ENCODE data around the gene RGL1.

Gene RGL1

DNA sequence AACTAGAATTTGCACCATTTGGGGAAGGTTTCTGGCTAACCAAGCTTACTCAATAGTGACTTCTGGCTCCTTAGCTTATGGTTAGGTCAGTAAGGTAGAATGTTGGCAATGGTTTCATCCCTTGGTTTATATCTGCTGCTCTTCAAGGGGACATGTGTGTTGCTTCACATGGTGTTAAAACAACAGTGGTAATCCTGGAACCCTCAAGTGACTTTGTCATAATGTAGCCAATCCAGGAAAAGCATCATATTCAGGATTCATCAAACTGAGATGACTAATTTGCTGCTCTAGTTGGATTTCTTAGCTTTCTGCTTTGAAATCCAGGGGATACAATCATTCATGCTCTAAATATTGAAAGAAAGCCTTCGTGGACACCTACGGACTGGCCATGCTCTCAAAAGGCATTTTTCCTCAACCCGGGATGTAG is 108.7 kb downstream of the RGL1 start:
- DNase-seq (ENCODE audit: low read depth in 2 of 2, low spot score in 1 of 2): no peak

- no peak for DNase-seq (ENCODE audit: low read depth in 2 of 2, low spot score in 1 of 2)
Measured at GRCh38 chr1:183914276-183914675, 109.4 kb downstream of the RGL1 start.

DNA sequence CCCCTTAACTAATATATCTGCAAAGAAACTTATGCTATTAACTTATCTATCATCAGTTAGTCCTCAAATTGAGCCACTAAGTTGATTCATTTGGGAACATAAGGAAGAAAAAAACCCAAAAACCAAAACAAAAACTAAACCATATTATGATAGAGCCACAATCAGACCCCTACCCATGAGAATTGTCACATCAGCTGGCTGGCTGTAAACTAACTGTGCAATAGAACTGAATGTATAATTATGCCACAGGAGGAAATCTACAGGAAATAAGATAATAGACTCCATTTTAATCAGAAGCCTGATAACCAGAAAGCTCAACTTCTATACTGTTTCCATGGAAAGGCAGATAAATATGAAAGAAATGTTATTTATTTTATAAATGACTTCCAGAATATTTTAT is 110.0 kb downstream of the RGL1 start:
- DNase-seq (ENCODE audit: low read depth in 2 of 2, low spot score in 1 of 2): no peak

DNA sequence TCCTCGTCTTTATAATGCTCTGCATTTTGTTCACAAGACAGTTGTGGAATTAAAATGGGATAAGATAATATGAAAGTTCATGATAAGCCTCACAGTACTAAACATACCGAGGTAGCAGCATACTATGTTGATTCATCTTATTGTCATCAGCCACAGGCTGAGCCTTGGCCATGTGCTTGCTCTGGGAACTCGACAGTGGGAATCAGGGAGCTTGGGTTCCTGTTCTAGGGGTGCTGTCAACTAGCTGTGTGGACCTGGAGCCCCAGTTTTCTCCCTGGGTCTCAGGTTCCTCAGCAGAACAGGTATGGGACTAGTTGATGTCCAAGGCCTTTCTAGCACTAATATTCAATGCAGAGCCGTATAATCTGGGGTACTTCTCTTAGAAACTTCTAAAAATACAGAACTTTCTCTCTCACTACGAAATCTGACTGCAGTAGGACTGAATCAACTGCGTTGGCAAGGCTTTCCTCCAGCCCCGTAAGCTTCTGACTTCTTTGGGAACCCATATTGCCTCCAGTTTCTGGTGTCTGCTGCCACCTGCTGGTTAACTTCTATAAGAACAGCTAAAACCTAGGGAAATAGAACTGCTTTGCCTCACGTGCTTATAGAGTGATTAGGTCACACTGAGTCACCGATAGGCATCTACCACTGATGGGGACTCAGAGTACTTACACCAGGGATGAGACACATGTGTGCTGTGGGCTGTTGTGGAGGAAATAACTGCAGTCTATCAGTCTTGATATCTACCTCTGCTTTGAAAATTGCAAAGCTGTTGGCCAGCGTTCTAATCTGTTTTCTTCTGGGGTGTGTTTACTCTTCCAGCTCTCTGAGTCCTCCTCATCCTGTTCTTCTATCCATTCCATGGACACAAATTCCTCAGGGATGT is 110.9 kb downstream of the RGL1 start:
- DNase-seq (ENCODE audit: low read depth in 2 of 2, low spot score in 1 of 2): peak; percentile 29 to 33

- DNase-seq (ENCODE audit: low read depth in 2 of 2, low spot score in 1 of 2): no peak
Measured at GRCh38 chr1:183916574-183916973, 111.7 kb downstream of the RGL1 start.

- no peak for DNase-seq (ENCODE audit: low read depth in 2 of 2, low spot score in 1 of 2)
Measured at GRCh38 chr1:183918589-183918988, 113.7 kb downstream of the RGL1 start.

DNA sequence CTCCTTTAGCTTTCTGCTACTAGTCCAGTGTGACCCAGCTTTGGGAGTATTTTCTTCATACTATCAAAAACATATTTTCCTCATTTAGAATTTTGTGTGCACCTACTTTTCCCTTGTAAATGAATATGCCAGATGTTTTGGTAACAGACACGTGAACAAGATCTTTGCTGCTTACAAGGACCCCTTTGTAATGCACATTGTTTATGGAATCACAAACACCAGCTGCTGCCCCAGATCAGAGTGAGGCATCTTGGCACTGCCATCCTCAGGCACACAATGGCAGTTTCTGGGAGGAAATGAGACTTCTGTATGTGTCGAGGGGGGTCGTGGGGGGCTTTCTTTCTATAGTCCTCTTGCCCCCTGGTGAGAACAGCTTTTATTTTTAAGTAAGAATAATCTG is 115.7 kb downstream of the RGL1 start:
- no peak for DNase-seq (ENCODE audit: low read depth in 2 of 2, low spot score in 1 of 2)

DNA sequence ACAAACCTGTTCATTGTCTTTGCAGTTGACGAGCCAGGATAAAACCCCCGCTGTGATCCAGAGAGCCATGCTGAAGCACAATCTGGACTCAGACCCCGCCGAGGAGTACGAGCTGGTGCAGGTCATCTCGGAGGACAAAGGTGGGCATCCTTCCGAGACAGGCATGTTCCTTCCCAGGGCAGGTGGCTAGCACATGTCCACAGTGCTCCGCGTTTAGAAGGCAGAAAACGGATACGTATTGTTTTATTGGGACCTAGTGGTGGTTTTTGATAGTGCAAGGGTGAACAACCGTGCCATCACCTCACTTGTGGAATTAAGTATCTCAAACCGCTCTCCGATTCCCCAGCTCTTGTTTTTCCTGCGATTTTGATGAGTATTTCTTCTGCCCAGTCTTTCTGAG is 117.3 kb downstream of the RGL1 start:
- no peak for DNase-seq (ENCODE audit: low read depth in 2 of 2, low spot score in 1 of 2)

DNA sequence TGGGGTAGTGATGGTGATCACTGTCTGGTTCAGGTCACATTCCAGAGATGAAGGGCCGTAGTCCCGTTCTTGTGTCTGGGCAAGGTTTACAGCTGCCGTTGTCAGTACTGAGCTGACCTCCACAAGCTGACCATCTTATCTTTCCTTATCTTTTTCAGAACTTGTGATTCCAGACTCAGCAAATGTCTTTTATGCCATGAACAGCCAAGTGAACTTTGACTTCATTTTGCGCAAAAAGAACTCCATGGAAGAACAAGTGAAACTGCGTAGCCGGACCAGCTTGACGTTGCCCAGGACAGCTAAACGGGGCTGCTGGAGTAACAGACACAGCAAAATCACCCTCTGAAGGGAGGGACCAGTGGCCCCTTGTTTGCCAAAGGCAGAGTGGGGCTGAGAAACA is 121.0 kb downstream of the RGL1 start:
- no peak for DNase-seq (ENCODE audit: low read depth in 2 of 2, low spot score in 1 of 2)

DNA sequence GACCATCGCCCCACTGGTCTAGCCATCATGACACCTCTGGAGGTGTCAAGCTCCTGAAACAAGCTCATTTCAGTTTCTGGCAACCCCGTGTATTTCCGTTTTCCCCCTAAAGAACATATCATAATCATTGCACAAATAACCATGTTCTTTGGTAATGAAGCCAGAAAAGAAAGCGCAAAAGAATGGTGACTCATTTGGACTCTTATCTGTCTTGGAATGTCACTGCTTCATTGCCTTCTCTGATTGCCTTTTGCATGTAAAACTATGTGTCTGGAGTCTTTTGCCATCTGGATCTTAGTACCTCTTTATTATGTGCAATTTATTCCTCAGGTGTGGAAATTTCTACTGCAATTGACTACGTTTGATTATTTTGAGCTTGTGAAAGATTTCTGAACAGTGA is 122.1 kb downstream of the RGL1 start:
- no peak for DNase-seq (ENCODE audit: low read depth in 2 of 2, low spot score in 1 of 2)

DNA sequence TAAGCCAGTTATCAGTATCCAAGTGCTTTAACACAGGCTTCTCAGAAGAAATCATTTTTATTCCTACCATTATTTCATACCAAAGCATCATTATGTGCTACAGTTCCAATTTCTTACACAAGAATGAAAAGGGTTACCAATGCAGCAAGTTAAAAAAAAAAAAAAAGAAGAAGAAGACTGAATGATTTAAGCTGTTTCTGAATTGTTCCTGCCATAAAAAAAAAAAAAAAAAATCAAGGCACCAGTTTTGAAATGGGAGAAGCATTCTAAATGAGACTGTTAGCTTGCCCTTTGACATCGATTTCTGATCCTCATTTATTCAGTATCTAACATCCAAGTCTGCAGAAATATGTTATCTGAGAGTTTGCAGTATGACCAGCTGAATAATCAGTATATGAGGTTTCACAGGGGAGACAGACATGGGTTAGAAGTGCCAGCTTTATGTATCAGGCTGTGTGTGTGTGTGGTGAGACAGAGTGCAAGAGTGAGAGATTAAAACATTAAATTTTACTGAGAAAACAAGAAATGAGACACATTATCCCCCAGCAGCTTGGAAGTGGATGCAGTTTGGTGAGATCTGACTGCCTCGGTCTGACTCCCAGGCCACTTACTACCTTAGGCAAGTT is 126.8 kb downstream of the RGL1 start:
- no peak for DNase-seq (ENCODE audit: low read depth in 2 of 2, low spot score in 1 of 2)

- DNase-seq (ENCODE audit: low read depth in 2 of 2, low spot score in 1 of 2): no peak
Measured at GRCh38 chr1:183932412-183932811, 127.5 kb downstream of the RGL1 start.

GRCh38 chr1:183933528-183934179 is 128.7 kb downstream of the RGL1 start:
- no peak for DNase-seq (ENCODE audit: low read depth in 2 of 2, low spot score in 1 of 2)

DNA sequence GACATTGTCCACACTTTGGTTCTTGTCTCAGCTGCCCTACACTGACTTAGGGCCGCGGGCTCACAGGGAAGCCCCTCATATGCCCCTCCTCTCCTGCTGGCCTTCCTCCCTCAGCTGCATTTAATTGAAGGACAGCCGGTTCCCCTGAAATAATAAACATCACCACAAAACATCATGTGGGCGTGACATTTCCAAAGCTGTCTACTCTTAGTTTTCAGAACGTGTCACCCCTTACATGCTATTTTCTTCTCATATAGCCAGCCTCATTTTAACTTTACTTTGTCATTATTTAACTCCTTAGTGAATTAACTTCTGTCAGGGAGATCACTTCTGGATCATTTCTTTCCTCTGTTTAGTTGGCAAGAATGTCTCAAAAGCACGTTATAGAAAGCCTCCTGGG is 129.4 kb downstream of the RGL1 start:
- DNase-seq (ENCODE audit: low read depth in 2 of 2, low spot score in 1 of 2): no peak

- DNase-seq (ENCODE audit: low read depth in 2 of 2, low spot score in 1 of 2): no peak
Measured at GRCh38 chr1:183936009-183936408, 131.1 kb downstream of the RGL1 start.

DNA sequence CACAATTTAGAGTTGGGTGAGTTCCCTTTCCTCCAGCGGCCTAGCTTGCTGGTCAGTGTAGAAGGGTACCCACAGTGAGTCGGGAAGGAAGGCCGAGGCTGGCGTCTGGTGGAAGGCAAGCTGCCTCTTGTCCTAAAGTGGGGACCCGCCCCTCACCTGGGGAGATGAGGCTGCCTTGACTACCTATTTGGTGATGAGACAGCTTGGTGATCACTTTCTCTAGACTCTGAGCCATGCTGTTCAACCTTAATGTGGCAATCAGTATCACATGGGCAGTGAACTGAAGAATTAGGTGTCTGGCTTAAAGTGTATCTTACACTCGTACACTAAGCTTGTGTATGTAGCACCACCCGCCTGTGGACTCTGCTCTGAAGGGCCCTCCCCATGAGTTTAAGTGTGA is 131.9 kb downstream of the RGL1 start:
- DNase-seq (ENCODE audit: low read depth in 2 of 2, low spot score in 1 of 2): no peak

GRCh38 chr1:183937611-183938010 is 132.7 kb downstream of the RGL1 start:
- DNase-seq (ENCODE audit: low read depth in 2 of 2, low spot score in 1 of 2): no peak

DNA sequence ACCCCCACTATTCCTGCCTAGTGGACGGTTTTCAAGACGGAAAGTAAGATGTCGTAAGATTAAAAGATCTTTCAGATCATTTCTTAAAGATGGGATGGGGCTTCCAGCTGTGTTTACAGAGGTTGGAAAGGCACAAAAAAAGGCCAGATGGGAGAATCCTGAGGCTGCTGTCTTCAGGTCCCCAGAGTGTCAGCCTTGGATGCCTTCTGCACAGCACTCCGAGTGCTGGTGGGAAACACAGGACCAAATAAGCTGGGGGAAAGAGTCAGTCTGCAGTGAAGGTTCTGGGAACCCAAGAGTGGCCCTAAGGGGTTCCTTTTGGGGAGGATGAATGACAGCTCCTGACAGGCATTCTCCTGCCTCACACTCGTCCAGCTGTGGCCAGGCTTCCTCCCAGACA is 136.1 kb downstream of the RGL1 start:
- no peak for DNase-seq (ENCODE audit: low read depth in 2 of 2, low spot score in 1 of 2)

DNA sequence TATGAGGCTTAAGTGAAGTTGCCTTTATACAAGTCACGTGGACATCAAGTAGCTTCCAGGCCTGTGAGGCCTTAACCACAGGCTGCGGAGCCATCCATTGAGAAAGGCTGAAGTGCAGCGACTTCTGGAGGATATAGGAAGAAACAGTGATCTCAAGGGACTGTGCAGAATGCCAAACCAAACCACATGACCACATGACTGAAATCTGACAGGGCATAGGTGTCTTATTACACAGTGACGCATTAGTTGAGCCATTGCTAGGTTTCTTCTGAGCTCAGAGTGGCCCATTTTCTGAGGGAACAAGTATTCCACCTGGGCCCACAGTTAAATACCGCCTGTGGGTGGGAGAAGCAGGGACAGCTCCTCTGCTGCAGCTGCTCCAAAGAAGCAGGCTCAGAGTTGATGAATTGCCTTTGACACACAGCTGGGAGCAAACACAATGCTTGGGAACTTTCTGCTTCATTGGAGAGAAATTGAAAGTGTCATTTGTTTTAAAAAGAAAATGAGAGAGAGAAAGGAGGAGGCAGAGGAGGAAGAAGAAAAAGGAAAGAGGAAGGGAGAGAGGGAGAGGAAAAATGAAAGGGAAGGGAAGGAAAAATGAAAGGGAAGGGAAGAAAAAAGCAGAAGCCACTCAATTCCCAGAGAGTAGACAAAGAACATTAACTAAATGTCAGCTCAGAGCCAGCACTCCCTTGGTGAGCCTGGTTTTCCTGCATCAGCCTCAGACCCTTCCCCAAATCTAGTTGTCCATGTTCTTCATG is 138.2 kb downstream of the RGL1 start:
- DNase-seq (ENCODE audit: low read depth in 2 of 2, low spot score in 1 of 2): no peak

GRCh38 chr1:183945428-183946319 is 140.8 kb downstream of the RGL1 start:
- DNase-seq (ENCODE audit: low read depth in 2 of 2, low spot score in 1 of 2): no peak

DNA sequence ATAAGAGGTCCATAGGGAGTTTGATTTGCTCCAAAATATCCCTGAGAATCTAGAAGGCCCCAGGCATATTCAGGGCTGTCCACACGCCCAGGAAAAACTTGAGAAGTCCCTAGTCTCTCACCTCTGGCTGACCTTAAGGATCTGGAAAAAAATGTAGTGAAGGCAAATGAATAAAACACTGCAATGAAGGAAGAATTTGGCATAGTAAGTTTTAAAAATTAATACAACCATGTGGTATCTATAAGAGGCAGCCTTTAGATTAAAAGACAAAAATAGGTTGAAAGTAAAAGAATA is 141.3 kb downstream of the RGL1 start:
- DNase-seq (ENCODE audit: low read depth in 2 of 2, low spot score in 1 of 2): no peak
